HG03066 (cell line): ENCODE data around the gene MRGPRF.
A peak's percentile ranks its signal among the peaks of the same experiment; 100 is the strongest.

ENCODE experiments used
- ATAC-seq: cut with Tn5 transposase; IDR thresholded peaks from one replicate; pipeline ENCODE4 v1.9.1; 2021; ENCODE audit warnings: low read depth; ENCODE audit not compliant: unreplicated experiment

Gene MRGPRF, protein sequence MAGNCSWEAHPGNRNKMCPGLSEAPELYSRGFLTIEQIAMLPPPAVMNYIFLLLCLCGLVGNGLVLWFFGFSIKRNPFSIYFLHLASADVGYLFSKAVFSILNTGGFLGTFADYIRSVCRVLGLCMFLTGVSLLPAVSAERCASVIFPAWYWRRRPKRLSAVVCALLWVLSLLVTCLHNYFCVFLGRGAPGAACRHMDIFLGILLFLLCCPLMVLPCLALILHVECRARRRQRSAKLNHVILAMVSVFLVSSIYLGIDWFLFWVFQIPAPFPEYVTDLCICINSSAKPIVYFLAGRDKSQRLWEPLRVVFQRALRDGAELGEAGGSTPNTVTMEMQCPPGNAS

DNA sequence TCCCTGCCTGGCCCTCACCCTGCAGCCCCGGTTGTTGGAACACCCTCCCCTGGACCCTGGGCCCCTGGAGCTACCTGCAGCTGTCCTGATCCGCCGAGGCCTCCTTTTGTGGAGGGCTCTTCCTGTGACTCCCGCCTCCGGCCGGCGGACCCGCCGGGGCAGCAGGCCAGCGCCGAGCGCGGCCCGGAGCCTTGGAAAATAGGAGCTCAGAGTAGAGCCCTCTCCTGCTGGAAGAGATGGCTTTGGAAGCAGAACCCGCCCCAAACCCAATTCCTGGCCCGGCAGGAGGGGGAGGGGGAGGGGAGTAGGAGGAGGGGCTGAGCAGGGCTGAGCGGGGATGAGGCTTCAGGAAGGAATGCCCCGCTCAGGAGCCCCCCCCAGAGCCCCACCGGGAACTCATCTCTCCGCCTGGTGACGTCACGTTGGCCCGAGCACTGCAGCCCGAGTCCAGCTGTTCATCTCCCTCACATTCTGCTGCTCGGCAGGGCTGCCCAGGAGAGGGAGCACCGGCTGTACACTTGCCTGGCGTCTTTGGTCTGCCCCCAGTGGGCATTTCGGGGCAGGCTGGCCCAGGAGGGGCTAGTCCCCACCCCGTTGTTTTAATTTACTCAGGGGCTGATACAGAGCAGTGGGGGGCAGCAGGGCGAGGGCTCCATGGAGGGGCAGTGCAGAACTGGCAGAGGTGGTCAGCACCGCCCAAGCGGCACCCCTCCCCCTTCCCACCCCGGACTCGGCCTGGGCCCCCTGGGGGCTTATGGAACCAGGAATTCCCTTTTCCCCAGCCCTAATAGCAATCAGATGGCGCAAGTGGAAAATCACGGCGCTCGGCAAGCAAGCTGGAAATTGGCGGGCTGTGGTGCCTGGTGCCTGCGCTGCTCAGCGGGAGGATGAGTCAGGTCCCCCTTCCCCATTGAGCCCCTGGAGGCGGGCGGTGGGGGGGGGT is at the start of gene MRGPRF:
MRGPRF (minus strand) TSS at position 238 of the 943 bp plus-strand sequence. CDS start 3,345 bp downstream, outside the sequence.
- ATAC-seq: no peak

DNA sequence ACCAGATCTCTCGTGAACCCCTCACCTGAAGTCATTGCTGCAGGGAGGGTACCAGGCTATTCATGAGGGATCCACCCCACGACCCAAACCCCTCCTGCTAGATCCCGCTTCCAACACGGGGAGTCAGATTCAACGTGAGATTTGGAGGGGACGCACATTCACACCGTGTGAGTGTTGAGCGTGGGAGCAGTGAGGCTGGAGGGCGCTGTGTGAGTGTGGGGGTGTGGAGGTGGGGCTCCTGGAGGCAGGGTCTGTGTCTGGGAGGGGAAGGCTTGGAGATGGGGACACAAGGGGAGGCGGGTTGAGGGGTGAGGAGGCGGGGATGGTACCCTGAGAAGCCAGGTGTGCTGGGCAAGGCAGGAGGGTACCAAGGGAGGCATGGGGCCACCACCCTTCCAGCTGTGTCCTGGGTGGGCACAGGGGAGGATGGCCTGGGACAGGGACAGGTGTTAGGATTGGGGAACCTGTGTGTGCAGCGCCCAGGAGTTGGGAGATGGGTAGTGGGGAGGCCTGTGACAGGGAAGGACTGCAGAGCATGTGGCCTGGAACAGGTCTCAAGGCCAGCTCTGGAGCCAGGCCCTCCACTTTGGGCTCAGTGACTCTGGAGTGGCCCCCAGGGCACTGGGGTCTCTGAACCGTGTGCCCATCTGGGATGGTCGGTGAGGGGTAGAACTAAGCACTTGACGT is 49.3 kb upstream of the MRGPRF start:
- no peak for ATAC-seq

DNA sequence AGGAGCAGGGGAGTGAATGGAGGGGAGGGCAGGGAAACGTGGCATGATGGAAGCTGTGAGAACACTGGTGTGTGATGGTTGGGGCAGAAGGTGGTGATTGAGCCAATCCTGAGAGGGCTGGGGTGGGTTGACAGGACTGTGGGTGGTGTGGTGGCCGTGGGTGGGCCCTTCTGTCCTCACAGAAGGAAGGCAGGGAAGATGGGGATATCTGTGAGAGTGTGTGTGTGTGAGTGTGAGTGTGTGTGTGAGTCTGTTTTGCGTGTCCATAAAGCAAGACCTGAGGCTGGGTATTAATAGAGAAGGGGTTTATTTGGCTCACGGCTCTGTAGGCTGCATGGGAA is 48.6 kb upstream of the MRGPRF start:
- ATAC-seq: no peak

DNA sequence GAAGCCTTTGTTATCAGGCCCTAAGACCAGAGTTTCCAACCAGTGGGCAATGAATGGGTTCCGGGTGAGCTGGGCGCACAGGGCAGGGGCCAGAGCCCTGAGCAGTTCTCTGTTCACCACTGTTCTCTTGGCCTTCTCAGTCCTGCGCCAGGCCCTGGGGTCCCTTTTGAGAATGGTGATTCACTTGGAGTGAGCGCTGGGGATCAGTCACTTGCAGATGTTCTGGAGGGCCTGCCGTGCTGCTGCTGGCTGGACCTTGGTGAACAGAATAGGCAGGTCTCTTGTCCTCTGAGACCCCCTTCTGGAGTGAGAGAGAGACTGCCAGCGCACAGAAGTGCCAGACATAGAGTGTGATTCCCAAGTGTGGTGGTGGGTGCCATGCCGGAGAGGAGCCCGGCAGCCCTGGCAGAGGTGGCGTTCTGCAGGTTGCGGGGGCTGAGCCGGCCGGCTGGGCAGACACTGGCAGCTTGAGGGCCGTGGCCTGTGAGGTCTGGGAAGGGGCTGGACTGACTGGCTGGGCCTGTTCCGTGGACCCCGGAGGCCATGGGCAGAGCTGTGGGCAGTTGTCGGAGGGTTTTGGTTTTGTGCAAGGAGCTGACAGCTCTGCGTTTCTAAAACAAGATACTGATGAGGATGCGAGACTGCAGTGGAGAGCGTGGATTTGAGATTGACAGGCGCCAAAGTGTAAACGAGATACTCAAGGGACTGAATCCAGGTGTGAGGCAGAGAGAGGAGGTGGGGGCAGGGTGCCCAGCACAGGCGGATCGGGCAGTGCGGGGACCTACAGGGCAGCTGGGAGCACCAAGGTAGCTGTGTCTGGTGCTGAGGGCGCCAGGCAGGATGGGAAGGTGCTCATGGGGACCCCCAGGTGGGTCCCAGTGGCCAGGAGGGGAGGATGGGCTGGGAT is 48.0 kb upstream of the MRGPRF start:
- no peak for ATAC-seq

DNA sequence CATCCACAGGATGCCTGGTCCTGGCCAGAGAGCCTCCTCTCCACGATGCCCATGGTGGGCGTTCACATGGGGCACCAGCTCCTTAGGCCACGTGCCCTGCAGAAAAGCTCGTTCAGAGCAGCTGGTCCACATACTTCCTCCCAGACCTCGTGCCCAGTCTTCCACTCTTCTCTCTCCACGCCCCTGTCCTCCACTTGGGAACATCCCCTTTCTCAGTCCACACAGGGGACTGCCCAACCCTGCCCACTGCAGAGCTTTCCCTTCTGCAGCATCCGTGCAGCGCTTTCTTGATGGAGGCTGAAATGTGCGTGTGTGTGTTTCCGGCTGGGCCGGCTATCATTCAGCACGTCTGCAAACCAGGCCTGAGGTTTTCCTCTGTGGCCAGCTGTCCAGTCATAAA is 46.9 kb upstream of the MRGPRF start:
- no peak for ATAC-seq

DNA sequence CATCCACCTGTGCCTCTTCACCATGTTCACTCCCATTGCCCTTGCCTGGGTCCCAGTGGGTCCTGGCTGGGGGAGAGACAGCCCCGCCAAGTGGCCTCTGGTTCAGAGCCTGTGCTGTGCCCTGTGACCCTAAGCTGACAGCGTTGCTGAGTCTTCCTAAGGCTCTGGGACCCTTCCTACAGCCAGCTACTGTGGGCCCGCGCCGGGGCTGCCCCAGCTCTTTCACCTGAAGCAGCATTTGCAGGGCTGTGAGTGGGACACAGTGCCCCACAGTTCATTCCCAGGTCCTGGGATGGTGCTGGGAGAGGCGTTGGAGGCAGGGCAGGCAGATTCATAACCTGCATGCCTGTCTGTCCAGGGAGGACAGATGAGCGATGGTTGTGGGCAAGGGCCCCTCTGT is 46.4 kb upstream of the MRGPRF start:
- ATAC-seq: no peak

DNA sequence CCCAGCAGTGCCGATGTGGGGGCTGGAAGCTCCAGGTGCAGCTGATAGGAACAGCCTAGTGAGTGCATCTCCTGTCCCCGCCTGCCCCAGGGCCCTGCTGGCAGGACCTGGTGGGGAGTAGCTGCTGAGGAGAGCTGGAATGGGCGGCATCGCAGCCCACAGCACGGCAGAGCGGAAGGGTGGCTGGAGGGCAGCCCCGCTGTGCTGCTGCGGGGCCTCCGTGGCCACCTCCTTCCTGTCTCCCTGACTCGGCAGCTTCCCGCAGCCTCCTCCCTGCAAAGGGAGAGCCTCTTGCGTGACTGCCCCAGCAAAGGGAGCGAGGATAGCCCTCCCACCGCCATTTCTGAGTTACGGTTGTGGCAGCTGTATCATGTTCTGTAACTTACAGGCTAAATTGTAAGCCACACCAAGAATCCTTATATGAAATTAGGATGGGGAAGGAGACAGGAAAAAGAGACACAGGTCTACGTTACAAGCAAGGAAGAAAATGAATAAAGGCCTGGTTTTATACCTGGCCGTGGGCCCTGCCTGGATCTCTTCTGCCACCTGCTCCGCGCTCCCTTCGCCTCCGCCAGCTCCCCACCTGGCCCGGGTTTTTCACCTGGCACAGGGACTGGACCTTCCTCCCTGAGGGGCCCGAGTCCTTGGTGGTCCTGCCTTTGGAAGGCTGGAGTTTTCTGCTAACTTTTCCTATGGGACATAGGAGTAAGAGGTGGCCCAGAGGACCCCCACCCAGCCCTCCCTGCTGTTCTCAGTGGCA is 45.6 kb upstream of the MRGPRF start:
- ATAC-seq: no peak

DNA sequence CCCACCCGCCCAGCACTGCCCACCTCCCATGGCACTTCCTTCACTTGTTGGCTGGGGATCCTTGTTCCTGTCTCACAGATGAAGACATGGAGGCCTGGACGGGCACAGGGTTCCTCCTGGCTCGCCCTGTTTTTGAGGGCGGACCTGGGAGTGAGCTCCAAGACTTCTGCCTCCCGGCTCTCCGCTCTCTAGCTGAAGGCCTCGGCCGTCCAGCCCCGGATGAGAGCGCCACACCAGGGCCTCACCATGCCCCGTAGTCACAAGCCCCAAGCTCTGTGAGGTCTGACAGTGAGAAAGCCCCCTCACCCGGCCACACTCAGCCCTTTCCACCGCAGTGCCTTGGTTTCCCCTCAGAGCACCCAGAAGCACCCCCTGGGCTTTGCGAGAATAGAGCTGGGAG is 44.8 kb upstream of the MRGPRF start:
- no peak for ATAC-seq

DNA sequence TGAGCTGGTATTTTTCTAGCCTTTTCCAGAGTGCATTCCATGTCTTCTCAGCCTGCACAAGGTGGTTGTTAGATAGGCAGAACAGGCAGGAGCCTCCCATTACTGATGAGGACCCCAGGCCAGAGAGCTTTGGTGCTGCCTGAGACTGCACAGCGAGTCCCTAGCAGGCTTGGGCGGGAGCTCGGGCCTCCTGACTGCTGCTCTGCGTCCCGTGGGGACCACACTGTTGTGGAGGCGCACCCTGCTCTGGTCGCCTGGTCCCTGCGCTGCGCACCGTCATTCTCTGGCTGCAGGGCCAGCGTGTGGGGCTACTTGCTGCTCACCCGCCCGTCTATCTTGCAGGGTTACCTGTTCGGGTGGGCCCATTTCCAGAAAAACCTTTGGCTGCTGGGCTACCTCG is 44.2 kb upstream of the MRGPRF start:
- no peak for ATAC-seq

DNA sequence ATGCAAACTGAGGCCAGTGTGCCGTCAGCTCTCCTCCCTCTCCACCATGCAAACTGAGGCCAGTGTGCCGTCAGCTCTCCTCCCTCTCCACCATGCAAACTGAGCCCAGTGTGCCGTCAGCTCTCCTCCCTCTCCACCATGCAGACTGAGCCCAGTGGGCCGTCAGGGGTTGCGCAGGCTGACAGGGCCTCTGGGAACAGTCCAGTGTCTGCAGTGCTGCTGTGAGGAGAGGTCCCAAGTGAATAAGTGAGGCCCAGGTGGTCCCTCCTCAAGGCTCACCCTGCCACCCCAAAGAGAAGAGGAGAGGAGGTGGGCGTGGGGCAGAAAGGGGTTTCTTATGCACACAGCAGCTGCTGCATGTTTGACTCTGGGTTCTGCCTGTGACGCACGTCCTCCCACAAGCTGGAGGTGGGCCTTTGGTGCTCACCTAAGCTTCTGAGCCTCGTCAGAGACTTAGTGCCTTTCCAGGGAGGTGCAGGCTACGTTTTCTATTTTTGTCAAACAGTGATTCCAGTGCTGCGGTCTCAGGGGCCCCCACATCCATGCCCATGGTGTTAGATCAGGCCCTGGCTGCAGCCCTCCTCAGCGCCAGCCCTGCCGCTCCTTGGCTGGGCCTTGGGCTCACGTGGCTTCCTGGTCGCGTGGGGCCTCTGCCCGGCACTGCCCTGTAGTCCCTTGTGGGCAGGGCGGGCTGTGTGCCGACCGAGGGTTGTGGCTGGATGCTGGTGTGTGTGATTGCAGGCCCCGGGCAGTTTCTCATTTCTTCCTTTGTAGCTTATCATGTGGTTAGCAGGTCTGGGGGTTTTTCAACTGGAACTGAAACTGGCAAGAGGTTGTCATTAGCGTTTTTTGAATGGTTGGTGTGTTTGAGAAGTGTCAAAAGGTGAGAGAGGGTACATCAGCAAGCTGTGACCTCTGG is 42.8 kb upstream of the MRGPRF start:
- peak; percentile 74 for ATAC-seq

DNA sequence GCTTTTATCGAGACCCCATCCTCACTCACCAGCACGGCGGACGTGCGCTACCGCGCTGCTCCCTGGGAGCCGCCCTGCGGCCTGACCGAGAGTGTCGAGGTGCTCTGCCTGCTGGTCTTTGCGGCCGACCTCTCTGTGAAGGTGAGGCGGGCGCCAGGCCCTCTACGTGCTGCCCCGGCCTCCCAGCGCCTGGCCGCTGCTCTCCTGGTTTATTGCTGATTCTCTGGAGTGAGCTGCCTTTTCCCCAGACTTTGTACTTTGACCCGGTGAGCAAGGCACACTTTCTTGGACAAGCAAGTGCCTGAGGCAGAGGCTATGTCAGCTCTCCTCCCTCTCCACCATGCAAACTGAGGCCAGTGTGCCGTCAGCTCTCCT is 42.2 kb upstream of the MRGPRF start:
- no peak for ATAC-seq

DNA sequence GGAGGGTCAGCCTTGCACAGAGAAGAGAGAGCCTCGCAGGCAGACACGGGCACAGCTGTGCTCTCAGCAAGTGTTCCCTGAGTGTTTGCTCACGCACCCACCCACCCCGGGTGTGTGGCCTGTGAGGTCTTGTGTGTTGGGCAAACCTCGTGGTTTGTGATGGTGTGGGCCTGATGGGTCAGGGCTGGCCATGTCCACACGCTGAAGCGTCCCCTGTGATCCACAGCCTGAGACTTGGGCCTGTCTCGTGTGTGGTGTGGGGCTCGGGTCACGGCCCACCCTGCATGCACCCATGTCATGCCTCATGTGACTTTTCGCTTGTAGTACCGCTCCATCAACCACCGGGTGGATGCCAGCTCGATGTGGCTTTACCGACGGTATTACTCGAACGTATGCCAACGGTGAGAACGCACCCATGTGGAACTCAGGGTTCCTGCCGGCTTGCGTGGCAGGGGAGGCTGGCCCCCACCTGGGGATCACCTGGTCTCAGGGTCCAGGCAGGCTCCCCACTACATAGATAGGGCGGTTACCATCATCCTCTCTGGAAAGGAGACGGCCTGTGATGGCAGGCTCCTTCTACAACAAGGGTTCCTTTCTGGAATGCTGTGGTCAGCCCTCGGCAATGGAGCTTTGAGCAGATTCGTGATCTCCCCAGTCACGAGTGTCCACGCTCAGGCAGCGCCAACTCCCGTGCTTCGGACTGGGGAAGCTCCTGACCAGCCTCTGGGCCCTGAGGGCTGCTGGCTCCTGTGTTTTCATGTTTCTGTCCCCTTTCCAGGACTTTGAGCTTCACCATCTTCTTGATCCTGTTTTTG is 41.6 kb upstream of the MRGPRF start:
- no peak for ATAC-seq

DNA sequence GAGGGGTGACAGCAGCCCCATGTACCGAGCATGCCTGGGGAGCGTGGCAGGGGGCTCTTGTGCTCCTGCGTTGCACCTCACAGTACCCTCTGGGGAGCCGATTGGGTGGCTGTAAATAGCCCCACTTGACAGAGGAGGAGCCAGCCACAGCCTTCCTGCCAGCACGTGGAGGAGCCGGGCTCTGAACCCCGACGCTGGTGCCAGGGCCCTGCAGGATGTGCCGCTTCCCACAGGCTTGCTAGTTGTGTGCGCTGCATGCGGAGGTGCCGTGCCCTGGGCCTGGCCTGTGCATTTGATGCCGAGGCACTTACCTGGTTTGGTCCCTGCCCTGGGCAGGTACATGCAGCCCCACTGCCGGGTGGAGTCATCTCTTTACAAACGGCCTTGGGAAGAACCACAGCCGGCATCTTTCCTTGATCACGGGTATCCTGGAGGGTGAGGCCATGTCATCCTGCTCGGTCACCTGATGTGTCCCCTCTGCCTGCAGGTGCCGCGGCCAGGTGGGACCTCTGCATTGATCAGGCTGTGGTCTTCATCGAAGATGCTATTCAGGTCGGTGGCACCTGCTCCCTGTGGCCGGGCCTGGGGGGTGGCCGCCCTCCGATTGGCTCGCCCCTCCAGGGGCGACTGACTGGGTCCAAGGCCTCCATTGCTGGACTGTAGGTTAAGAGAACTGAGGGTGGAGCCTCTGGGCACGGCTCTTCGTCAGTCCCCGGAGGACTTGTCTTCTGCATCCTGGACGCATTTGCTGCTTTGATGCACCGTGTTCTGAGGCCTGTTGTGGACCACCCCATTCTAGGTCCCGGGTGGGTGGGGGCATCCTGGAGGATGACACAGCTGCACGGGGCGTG is 40.7 kb upstream of the MRGPRF start:
- no peak for ATAC-seq

DNA sequence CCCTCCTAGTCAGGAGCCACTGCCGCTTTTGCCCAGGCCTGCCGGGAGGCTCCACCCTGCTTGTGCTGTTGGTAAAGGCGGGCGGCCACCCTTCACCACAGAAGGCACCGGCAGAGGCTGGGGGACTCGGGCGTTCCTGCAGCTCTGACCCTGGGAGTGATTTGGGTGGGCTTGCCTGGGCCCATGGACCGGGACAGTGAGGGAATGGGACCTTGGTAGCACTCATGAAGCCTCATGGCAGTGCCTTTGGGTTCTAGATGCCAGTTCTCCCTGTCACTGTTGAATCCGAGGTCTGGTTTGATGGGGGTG is 40.1 kb upstream of the MRGPRF start:
- no peak for ATAC-seq

DNA sequence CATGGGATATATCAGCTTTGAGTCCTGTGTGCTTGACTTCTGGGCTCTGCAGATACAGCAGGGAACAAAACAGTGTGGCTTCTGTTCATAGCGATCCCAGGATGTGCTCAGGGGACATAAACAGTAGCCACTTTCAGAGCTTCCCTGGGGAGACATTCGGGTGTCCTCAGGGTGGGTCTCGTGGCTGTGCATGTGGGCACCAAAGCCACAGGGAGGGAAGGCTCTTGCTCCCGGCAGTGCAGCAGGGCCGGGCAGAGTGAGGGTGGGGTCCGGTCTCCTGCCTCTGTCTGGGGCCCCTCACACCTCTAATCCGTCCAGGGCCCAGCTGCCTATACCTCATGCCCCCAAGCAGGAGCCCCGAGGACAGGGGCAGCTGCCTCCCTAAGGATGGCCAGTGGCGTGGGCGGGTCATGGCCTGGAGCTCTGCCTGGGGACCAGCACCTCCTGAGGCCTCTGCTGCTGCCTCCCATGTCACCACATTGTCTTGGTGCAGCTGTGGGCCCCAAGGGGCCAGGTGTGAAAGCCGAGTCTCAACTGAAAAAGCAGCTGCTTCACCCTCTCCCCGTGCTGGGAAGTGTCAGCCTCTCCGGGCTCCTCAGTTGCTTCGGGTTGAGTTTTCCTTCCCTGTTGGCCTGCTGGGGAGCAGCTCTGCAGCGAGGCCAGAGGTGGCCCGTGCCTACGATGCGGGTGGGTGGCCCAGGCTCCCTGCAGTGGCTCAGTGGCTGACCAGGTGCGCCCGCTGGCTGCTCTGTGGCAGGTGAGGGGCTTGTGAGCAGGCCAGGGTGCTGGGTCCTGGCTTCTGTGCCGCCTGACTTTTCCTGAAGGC is 39.5 kb upstream of the MRGPRF start:
- ATAC-seq: no peak
